Hypothalamus (tissue), 51 donors: Measurements from ENCODE around the gene UBN1.

Experiments used
- DNase-seq, 51 donors: peaks; one replicate each; lab custom pipeline; 2025; lab: John Stamatoyannopoulos, UW

The UBN1 gene

GRCh38 chr16:4846901-4847773 lies at the start of gene UBN1, which contains the start of gene GLYR1:
UBN1 (plus strand) TSS chr16:4847481; CDS start chr16:4852918, 5,437 bp downstream.
GLYR1 (minus strand) TSS chr16:4847288; CDS start chr16:4847265, 23 bp downstream.
- DNase-seq = peak; percentile 82 to 99 (median 96)

- no peak for DNase-seq
These were observed 49.5 kb upstream of the UBN1 start for GRCh38 chr16:4797805-4798252.

GRCh38 chr16:4798456-4798855 lies 48.8 kb upstream of the UBN1 start:
- DNase-seq = no peak

GRCh38 chr16:4799171-4799855 lies 48.0 kb upstream of the UBN1 start:
- no peak for DNase-seq

- DNase-seq = peak in 45 of 51 donors; percentile 6 to 95 (median 72)
These were observed 46.8 kb upstream of the UBN1 start for GRCh38 chr16:4800290-4801041.

GRCh38 chr16:4801051-4801961 lies 46.0 kb upstream of the UBN1 start:
- peak in 9 of 51 donors; percentile 29 to 57 (median 47) for DNase-seq

GRCh38 chr16:4801962-4802658 lies 45.2 kb upstream of the UBN1 start, which contains the start of gene ROGDI:
ROGDI (minus strand) TSS chr16:4802633; CDS start chr16:4802571, 62 bp downstream.
- peak in 40 of 51 donors; percentile 9 to 85 (median 53) for DNase-seq

GRCh38 chr16:4802659-4803287 lies 44.5 kb upstream of the UBN1 start:
- DNase-seq = peak; percentile 71 to 99 (median 95)

GRCh38 chr16:4803401-4803844 lies 43.9 kb upstream of the UBN1 start:
- DNase-seq = no peak

GRCh38 chr16:4803898-4804762 lies 43.2 kb upstream of the UBN1 start:
- DNase-seq = no peak

- DNase-seq = no peak
These were observed 42.0 kb upstream of the UBN1 start for GRCh38 chr16:4805231-4805630.

- no peak for DNase-seq
These were observed 41.0 kb upstream of the UBN1 start for GRCh38 chr16:4806280-4806679.

- DNase-seq = no peak
These were observed 36.0 kb upstream of the UBN1 start for GRCh38 chr16:4811242-4811641.

GRCh38 chr16:4811773-4812172 lies 35.5 kb upstream of the UBN1 start:
- no peak for DNase-seq

GRCh38 chr16:4813251-4814003 lies 33.9 kb upstream of the UBN1 start:
- no peak for DNase-seq

GRCh38 chr16:4814046-4814445 lies 33.2 kb upstream of the UBN1 start:
- no peak for DNase-seq
